HG03135 (cell line): ENCODE measurements around the gene MAP4K2.

Experiments
- ATAC-seq: cut with Tn5 transposase; IDR thresholded peaks from one replicate; pipeline ENCODE4 v1.9.1; 2021; ENCODE audit warnings: mild to moderate bottlenecking, moderate library complexity; ENCODE audit not compliant: unreplicated experiment

Gene MAP4K2

DNA sequence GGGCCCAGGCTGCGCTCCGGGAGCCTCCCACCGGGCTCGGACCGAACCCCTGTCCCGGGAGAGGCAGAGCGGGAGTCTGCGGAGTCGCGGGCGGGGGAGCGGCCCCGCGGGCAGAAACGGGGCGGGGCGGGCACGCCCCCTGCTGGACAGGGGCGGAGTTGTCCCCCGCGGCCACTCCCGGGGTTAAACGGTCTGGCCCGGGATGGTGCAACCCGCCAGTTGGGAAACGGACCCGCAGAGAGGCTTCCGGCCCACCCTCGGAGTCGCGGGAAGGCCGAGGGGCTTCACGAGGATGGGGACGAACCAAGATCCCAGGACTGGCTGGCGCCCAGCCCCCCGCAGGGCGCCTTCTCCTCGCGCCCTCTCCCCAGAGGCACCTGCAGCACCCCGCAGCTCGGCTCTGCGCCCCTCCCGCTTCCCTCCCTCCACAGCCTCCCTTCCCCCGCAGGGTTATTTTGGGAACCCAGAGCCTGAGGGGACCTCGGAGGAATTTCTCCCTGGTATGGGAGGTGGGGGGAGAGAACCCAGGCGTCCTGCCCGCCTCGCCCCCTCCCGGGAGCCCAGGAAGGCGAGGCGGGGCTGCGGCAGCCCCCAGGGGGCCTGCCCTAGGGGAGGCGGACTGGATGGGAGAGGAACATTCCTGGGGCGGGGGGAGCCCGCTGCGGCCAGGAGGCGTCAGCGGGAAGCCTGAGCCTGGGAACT, 60.0 kb downstream of the MAP4K2 start:
- ATAC-seq, result no peak

DNA sequence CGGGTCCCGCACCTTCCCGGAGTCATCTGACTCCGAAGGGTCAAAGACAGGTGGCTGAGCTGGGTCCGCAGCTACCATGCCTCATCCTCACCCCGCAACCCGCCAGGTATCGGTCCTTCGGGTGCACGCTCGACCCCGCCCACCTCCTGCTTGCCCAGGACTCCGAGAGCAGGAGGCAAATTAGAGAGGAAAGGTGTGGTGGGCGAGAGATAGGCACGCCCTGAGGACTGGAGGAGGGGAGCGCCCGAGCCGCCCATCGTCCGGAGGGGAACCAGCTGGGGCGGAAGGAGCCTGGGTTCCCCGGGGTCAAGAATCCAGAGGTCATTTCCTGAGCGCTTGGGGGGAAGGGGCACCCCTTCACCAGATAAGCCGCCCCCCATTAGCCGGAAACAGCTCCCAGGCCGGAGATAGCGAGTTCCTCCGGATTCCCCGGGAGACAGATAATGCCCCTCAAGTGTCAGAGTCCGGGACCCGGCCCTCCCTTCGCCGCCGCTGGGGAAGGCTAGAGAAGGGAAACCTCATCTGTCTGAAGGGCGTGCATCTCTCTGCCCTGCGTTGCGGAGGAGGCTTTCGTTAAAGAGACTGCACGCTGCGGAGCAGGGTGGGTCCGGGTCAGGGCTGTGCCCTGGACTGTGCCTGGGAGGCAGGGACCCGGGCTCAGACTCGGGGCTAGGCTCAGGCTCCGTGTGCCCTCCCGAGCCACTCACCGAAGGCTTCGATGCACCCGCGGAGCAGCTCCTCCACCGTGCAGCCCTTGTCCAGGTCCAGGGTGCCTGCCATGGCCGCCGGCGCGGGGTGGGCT, 60.7 kb downstream of the MAP4K2 start:
- no peak for ATAC-seq

DNA sequence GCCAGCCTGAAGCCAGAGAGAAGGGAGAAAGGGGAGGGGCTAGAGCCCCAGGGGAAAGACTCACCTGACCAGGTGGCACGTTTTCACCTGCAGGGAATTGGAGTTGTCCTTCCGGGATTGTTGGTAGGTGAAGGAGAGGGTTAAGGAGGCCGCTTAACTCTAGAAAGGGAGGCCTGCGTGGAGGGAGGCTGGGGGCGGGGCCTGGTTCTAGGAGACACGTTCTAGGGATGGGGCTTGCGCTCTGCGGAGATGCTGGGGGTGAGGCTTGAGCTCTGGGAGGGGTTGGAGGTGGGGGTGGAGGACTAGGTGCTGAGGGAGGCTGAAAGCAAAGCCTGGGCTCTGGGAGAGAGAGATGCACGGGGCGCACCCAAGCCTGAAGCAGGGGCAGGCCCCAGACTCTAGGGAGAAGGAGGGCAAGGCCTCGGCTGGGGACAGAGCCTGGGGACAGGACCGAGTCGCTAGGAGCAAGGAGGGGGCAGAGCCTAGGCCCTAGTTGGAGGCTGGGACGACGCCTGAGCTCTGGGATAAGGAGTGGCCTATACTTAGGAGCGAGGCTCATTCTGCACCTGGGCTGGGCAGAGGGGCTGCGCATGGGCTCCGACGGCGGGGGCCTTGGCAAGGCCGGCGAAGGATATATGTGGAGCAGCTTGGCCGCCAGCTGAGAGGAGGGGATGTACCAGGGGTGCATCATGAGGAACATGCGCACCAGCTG, 61.5 kb downstream of the MAP4K2 start:
- no peak for ATAC-seq

DNA sequence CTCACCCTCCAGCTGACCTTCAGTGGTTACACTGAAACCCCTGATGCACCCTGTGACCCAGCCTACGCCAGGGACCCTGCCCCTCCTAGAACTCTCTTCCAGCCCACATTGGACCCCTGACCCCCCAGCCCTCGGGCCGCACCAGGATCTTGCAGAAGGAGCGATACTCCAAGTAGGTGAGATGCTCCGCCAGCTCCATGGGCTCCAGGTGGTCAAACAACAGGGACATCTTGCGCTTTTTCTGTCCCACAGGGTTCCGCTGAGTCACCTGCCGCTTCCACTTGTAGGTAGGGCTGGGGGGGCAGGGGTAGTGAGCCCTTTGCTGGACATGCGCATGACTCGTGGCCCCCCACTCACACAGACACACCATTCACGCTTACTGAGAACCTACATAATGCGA, 63.1 kb downstream of the MAP4K2 start:
- ATAC-seq, result no peak

DNA sequence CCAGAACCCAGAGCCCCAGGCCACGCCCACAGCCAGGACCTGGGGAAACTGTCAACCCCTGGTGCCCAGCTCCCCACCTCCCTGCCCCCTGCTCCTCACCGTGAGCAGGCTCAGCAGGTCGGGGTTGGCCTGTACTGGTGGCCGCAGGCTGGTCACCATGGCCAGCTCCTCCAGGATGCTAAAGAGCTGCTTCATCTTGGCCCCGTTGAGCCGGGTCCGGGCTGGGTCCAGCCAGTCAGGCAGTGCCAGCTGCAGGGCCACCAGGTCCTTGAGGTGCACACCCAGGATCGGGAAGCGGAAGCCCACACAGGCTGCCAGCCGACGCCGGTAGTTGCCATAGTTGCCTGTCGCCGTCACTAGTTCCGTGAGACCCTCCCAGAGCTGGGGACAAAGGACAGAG, 66.4 kb downstream of the MAP4K2 start:
- no peak for ATAC-seq

DNA sequence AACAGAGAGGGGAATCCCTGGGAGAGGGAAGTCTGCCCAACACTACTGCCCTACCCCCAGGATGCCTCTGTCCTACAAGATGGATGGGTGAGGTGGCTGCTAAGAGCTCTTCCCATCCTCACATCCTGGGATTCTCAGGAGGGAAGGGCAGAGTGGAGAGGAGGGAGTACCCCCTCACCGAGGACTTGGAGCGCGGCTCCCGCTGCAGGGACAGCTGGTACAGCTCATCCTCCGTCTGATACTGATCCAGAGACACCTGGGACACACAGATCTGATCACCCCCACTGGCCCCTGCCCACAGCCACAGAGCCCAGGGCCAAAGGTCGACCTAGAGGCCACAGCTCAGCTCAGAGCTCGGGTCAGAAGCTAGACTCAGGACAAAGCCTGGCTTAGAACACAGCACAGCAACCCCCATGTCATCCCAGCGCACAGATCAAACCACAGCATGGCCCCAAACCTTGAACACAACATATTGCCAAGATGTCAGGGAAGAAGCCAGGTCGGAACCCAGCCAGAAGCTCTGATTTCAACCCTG, 67.2 kb downstream of the MAP4K2 start:
- ATAC-seq, result no peak
